K562 (cell line): Measurements from ENCODE around the gene SOX12. TPM values are rescaled to one million over a fixed set of nuclear protein-coding genes. Genes with fewer than 3 reads are reported as not detected.
A peak's percentile ranks its signal among the peaks of the same experiment; 100 is the strongest.

Experiments used
- BDP1 ChIP-seq: IDR thresholded peaks from 3 replicates; pipeline ENCODE4 v1.6.1; 2011; ENCODE audit not compliant: insufficient read length, insufficient read depth
- CBFA2T2 ChIP-seq: fragments of 450-650 bp; conservative IDR thresholded peaks from 2 replicates; pipeline ENCODE4 v1.6.1; 2017; ENCODE audit warnings: mild to moderate bottlenecking
- CBX5 ChIP-seq: IDR thresholded peaks from 2 replicates; pipeline ENCODE4 v1.6.1; 2014; ENCODE audit warnings: low read depth, borderline replicate concordance
- CCAR2 ChIP-seq: fragments of 200-400 bp; formaldehyde crosslinking; IDR thresholded peaks from 2 replicates; pipeline ENCODE4 v1.6.1; 2017; ENCODE audit warnings: mild to moderate bottlenecking, low read depth, low read length
- CHD4 ChIP-seq: fragments of 200-600 bp; sonication (generic); IDR thresholded peaks from 3 replicates; pipeline ENCODE4 v1.6.1; 2012; ENCODE audit warnings: low read depth, mild to moderate bottlenecking, mixed read lengths, low read length, inconsistent platforms; ENCODE audit not compliant: insufficient read depth, insufficient replicate concordance, poor library complexity, severe bottlenecking
- CREM ChIP-seq: IDR thresholded peaks from 2 replicates; pipeline ENCODE4 v1.6.1; 2014; ENCODE audit warnings: antibody characterized with exemption, low read depth
- ELF4 ChIP-seq: fragments of 450-650 bp; formaldehyde crosslinking; IDR thresholded peaks from 2 replicates; pipeline ENCODE4 v1.4.0; 2022; ENCODE audit warnings: missing genetic modification characterization
- GATAD2B ChIP-seq: fragments of 450-650 bp; IDR thresholded peaks from 2 replicates; pipeline ENCODE4 v1.6.1; 2017; ENCODE audit warnings: mild to moderate bottlenecking, borderline replicate concordance
- HMG20B ChIP-seq: fragments of 250-450 bp; sonication (Bioruptor Pico); IDR thresholded peaks from 2 replicates; pipeline ENCODE4 v1.5.0; 2021; ENCODE audit warnings: mild to moderate bottlenecking
- KDM1A ChIP-seq, 2 experiments: fragments of 450-650 bp; IDR thresholded peaks; 2 replicates each; pipeline ENCODE4 v1.6.1; 2016; ENCODE audit warnings: mild to moderate bottlenecking in 2 of 2
- MAZ ChIP-seq, 2 experiments: fragments of 450-650 bp in 1 of 2; sonication (generic) in 1 of 2; formaldehyde crosslinking; IDR thresholded peaks in 1 of 2; conservative IDR thresholded peaks in 1 of 2; 2 replicates each; pipeline versions ENCODE4 v1.4.0 to v1.5.0; 2020; ENCODE audit warnings: mild to moderate bottlenecking in 1 of 2, missing genetic modification reagents in 1 of 2
- NFE2L1 ChIP-seq: fragments of 450-650 bp; IDR thresholded peaks from 2 replicates; pipeline ENCODE4 v1.6.1; 2016; ENCODE audit warnings: missing genetic modification characterization, low read depth, mild to moderate bottlenecking, missing compliant biosample characterization, moderate library complexity, borderline replicate concordance
- POLR2AphosphoS5 ChIP-seq: IDR thresholded peaks from 2 replicates; pipeline ENCODE4 v1.6.1; 2011; ENCODE audit warnings: mild to moderate bottlenecking, low read depth, low read length, moderate library complexity; ENCODE audit not compliant: control insufficient read depth, insufficient read depth
- RFX5 ChIP-seq: IDR thresholded peaks from 2 replicates; pipeline ENCODE4 v1.6.1; 2011; ENCODE audit warnings: low read depth, mild to moderate bottlenecking, improper control_type of control experiment, low read length
- WHSC1 ChIP-seq: IDR thresholded peaks from one replicate; pipeline ENCODE4 v1.6.1; 2012; ENCODE audit warnings: low read length, control low read depth, inconsistent platforms
- ZFP30 ChIP-seq: fragments of 250-450 bp; sonication (Bioruptor Pico); IDR thresholded peaks from 2 replicates; pipeline ENCODE4 v1.8.0; 2022; ENCODE audit warnings: moderate library complexity, mild to moderate bottlenecking, inconsistent platforms, borderline replicate concordance
- ZNF263 ChIP-seq: sonication (generic); formaldehyde crosslinking; IDR thresholded peaks from 2 replicates; pipeline ENCODE4 v1.8.0; 2022; ENCODE audit warnings: mild to moderate bottlenecking, missing genetic modification reagents, borderline replicate concordance
- ZNF644 ChIP-seq: fragments of 200-800 bp; sonication (Bioruptor generic); IDR thresholded peaks from 2 replicates; pipeline ENCODE4 v1.6.1; 2016; ENCODE audit warnings: low read depth, missing genetic modification characterization, missing compliant biosample characterization
- polyA plus RNA-seq, 8 experiments: library from polyadenylated mRNA; depleted of rRNA in 4 of 8; stranded (reverse) in 5 of 8; unstranded in 3 of 8; fragments of >200 nt; fragmentation: Nextera tagmentation in 2 of 8; fragmentation: Illumina TruSeq in 1 of 8; extraction: Ambion mirVana in 2 of 8; extraction: Trizol in 1 of 8; gene quantifications; 2 replicates each; pipeline versions ENCODE4 v1.2.1 to v1.2.3, GENCODE V29; 2011 to 2014; ENCODE audit warnings: inconsistent platforms in 1 of 8, missing spikeins in 1 of 8
- total RNA-seq, 7 experiments: library from RNA; depleted of rRNA in 6 of 7; stranded (reverse); fragments of >200 nt in 6 of 7; fragmentation: Illumina TruSeq in 2 of 7; extraction: Trizol in 2 of 7; gene quantifications; 2 replicates each; pipeline versions ENCODE4 v1.2.1 to v1.2.3, GENCODE V29; 2011 to 2021; ENCODE audit warnings: low replicate concordance in 1 of 7
- TF ChIP-seq, protein P1 (sequence below), 2 experiments: fragments of 450-650 bp; IDR thresholded peaks; 2 replicates each; pipeline ENCODE4 v1.6.1; 2016
- TF ChIP-seq, protein P2 (sequence below): fragments of 450-650 bp; formaldehyde crosslinking; IDR thresholded peaks from 2 replicates; pipeline ENCODE4 v1.4.0; 2020; ENCODE audit warnings: mild to moderate bottlenecking, moderate library complexity
- TF ChIP-seq, protein P3 (sequence below), 2 experiments: fragments of 250-450 bp in 1 of 2; fragments of 450-650 bp in 1 of 2; sonication (Bioruptor Pico) in 1 of 2; IDR thresholded peaks; 2 replicates each; pipeline versions ENCODE4 v1.6.1 to v1.8.0; 2016 to 2021; ENCODE audit warnings: mild to moderate bottlenecking in 2 of 2, moderate library complexity in 2 of 2, missing compliant biosample characterization in 1 of 2, missing genetic modification characterization in 1 of 2
- TF ChIP-seq, protein P4 (sequence below): fragments of 250-450 bp; sonication (Bioruptor Pico); IDR thresholded peaks from 2 replicates; pipeline ENCODE4 v1.8.0; 2021; ENCODE audit warnings: moderate library complexity, mild to moderate bottlenecking, inconsistent platforms
- TF ChIP-seq, protein P5 (sequence below): sonication (generic); formaldehyde crosslinking; IDR thresholded peaks from 2 replicates; pipeline ENCODE4 v1.8.0; 2022; ENCODE audit warnings: missing genetic modification reagents, mild to moderate bottlenecking, moderate library complexity, borderline replicate concordance

SOX12 gene
- total and polyA plus RNA-seq, 9 of the 15 experiments (the other 6 are each of a cell fraction or from before 2014, with no cell fraction given) = 0.42 to 26.3 (median 2.6) TPM

DNA sequence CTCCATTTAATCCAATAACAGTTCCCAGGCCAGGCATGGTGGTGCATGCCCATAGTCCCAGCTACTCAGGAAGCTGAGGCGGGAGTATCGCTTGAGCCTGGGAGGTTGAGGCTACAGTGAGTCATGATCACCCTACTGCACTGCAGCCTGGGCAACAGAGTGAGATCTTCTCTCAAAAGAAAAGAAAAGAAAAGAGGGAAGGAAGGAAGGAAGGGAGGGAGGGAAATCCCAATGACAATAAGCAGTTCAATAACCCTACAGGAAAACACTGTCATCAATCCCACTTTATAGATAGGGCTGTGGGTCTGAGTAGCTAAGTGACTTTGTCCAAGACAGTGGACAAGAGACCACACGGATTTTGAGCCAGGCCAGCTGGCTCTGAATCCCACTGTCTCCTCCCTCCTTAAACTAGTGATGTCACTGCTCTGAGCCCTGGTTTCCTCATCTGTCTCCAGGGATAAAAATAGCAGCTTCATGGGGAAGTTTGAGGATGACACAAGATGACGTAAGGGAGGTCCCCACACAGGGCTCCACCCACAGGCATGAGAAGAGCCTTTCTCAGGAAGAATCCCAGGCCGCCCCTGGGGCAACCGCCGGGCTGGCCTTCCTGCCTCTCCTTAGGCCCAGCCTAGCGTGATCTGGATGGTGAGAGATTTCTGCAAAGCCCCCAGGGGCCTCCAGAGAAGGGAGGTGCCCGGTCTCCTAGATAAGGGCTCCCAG lies 48.0 kb downstream of the SOX12 start (continued):
- peak in 1 of 2 experiments; percentile 45; a peak in 1 of 4 replicates for TF ChIP-seq MAZ (CRISPR knock-in tag; conservative IDR thresholded peaks at IDR 0.05 in 1 of 2, IDR thresholded peaks at IDR 0.05 in 1 of 2)
- TF ChIP-seq BDP1 = no peak
- TF ChIP-seq CHD4 = no peak
- TF ChIP-seq, protein P1, sequence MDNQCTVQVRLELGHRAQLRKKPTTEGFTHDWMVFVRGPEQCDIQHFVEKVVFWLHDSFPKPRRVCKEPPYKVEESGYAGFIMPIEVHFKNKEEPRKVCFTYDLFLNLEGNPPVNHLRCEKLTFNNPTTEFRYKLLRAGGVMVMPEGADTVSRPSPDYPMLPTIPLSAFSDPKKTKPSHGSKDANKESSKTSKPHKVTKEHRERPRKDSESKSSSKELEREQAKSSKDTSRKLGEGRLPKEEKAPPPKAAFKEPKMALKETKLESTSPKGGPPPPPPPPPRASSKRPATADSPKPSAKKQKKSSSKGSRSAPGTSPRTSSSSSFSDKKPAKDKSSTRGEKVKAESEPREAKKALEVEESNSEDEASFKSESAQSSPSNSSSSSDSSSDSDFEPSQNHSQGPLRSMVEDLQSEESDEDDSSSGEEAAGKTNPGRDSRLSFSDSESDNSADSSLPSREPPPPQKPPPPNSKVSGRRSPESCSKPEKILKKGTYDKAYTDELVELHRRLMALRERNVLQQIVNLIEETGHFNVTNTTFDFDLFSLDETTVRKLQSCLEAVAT (IDR thresholded peaks at IDR 0.05) = peak; percentile 51 to 55; a peak in 1 of 4 replicates
- 0 out of 4 replicates have a peak, but pooled peaks of 1 of the 2 experiments have one; percentile 8 for TF ChIP-seq KDM1A (IDR thresholded peaks at IDR 0.05)
- no peak for TF ChIP-seq NFE2L1 (tag)
- TF ChIP-seq POLR2AphosphoS5 = peak; percentile 55
- TF ChIP-seq, protein P2, sequence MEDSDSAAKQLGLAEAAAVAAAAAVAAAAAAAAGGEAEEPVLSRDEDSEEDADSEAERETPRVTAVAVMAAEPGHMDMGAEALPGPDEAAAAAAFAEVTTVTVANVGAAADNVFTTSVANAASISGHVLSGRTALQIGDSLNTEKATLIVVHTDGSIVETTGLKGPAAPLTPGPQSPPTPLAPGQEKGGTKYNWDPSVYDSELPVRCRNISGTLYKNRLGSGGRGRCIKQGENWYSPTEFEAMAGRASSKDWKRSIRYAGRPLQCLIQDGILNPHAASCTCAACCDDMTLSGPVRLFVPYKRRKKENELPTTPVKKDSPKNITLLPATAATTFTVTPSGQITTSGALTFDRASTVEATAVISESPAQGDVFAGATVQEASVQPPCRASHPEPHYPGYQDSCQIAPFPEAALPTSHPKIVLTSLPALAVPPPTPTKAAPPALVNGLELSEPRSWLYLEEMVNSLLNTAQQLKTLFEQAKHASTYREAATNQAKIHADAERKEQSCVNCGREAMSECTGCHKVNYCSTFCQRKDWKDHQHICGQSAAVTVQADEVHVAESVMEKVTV = no peak
- TF ChIP-seq, protein P3, sequence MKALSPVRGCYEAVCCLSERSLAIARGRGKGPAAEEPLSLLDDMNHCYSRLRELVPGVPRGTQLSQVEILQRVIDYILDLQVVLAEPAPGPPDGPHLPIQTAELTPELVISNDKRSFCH (CRISPR knock-in tag; IDR thresholded peaks at IDR 0.05) = no peak
- TF ChIP-seq, protein P3 (tag; IDR thresholded peaks at IDR 0.05) = peak; percentile 75; the same call in 1 of the 2 replicates
- TF ChIP-seq RFX5 = 0 out of 2 replicates have a peak, but pooled peaks have one; percentile 54
- no peak for TF ChIP-seq ELF4 (CRISPR knock-in tag)
- peak; percentile 48 for TF ChIP-seq CBFA2T2
- TF ChIP-seq CCAR2 = no peak
- TF ChIP-seq, protein P4, sequence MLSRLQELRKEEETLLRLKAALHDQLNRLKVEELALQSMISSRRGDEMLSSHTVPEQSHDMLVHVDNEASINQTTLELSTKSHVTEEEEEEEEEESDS (CRISPR knock-in tag) = no peak
- no peak for TF ChIP-seq ZNF263
- TF ChIP-seq ZNF644 = peak; percentile 25; the same call in 1 of the 2 replicates
- 0 out of 2 replicates have a peak, but pooled peaks have one; percentile 36 for TF ChIP-seq GATAD2B
- TF ChIP-seq ZFP30 (CRISPR knock-in tag) = no peak
- TF ChIP-seq CBX5 = no peak
- TF ChIP-seq CREM = peak; percentile 96
- TF ChIP-seq WHSC1 = no peak
- TF ChIP-seq HMG20B = no peak
- TF ChIP-seq, protein P5, sequence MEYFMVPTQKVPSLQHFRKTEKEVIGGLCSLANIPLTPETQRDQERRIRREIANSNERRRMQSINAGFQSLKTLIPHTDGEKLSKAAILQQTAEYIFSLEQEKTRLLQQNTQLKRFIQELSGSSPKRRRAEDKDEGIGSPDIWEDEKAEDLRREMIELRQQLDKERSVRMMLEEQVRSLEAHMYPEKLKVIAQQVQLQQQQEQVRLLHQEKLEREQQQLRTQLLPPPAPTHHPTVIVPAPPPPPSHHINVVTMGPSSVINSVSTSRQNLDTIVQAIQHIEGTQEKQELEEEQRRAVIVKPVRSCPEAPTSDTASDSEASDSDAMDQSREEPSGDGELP (CRISPR knock-in tag) = peak; percentile 93
